HuH-7.5 (cell line): ENCODE results near the gene SDK2.

Experiments used
- DNase-seq: peaks from one replicate; pipeline ENCODE4 v3.0.0; 2011; ENCODE audit warnings: low spot score

SDK2 gene

GRCh38 chr17:73414171-73414955 lies 229.9 kb downstream of the SDK2 start:
- no peak for DNase-seq

GRCh38 chr17:73412914-73413313 lies 231.3 kb downstream of the SDK2 start:
- DNase-seq, result no peak

GRCh38 chr17:73411313-73411747 lies 232.9 kb downstream of the SDK2 start:
- no peak for DNase-seq

DNA sequence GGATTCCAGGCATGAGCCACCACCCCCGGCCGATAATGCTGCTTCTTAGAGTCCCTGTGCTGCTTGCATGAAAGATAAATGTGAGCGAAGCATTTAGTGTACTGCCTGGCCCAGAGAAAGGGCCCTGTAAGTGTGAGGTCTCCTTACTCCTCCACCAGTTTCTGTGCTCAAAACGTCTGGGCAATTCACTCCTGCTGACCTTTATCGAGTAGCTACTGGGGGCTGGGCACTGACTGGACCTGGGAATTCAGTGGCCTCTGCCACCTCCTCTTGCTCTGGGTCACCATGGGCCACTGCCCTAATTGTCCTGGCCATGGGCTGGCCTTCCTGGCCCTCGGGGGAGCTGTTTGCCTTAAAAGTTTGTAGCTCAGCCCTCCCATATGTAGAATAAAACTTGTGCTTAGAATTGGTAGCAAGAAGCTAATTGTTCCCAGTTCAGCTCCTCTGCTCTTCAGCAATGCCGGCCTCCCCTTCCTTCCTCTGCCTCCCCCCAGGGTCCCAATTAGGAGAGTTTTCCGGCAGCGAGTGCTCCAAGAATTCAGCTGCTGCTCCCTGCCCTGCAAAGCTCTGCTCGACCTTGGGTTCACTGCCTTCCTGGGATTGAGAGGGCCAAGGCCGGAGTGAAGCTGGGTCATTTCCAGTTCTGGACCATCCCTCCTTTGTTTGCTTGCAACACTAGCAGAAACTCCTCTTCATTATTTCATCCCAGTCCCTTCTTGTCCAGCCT lies 233.5 kb downstream of the SDK2 start:
- DNase-seq, result no peak

DNA sequence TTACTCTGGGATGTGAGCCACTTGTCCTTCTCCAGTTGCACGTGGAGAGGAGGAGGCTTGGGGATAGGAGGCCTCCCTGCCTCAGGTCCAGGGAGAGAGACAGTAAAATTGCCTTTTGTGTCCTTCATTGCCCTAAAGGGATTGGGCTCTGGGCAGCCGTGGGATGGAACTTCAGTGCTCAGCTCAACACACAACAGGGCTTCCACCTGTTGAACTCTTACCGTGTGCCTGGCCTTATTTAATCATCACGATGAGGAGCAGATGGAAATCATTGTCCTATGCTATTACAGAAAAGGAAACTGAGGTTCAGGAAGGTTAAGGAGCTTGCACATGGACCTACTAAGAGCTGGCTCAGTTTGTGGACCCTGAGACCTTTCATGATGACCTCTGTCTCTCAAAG lies 240.0 kb downstream of the SDK2 start:
- DNase-seq, result no peak

GRCh38 chr17:73402466-73402865 lies 241.8 kb downstream of the SDK2 start:
- no peak for DNase-seq

- no peak for DNase-seq
Measured at GRCh38 chr17:73401911-73402310, 242.3 kb downstream of the SDK2 start.

GRCh38 chr17:73400915-73401545 lies 243.2 kb downstream of the SDK2 start:
- DNase-seq, result no peak

DNA sequence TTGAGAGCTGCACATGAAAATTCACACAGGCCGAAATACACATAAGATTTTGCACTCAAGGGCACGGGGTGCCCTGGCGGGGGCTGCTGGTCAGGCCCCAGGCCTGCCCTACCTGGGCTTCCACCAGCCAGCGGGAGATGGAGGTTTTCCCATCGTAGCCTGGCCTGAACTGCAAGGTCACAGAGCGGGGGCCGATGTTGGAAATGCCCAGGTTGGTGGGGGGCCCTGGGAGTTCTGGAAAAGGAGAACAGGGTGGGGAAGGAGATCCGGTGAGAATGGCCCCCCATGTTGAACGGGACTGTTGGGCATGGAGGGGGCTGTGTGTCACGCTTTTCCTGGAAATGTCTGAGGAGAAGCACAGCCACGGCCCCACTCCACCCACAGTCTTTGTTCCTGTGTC lies 245.2 kb downstream of the SDK2 start:
- no peak for DNase-seq

GRCh38 chr17:73397856-73398540 lies 246.2 kb downstream of the SDK2 start:
- no peak for DNase-seq

- no peak for DNase-seq
Measured at GRCh38 chr17:73397278-73397826, 246.9 kb downstream of the SDK2 start.

DNA sequence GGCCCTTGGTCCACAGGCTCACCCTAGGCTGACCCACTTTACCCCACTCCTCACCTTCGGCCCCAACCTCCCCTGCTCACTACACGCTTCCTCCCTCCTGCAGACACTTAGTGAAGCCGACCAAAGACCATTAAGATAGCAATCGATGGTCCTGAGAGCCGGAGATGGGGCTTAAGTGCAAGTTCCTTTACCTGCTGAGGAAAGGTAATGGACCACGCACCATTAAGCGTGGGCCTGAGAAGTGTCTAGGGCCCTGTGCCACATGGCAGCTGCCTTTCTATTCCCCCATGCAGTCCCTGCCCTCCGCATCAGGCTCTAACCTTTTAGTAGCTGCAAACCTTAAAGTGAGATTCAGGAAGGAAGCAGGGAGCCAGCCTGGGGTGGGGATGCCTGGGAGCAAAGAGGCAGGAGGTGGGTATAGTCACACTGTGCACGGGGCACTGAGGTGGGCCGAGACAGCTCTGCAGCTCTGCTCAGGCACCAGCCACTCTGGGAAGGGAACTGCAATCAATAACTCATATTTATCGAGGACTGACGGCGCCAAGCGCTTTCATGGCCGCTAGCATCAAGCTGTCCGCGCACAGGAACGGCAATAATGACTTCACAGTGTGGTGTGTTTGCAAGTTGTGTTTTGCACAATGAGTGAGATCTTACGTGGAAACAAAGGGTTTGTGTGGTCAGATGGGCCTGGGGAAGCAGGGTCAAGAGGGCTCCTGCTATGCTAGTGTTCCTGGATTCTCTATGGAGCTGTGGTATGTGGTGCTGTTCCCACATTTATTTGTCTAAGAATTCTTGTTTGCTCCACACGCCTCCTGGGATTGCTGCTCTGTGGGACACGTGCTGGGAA lies 247.6 kb downstream of the SDK2 start:
- DNase-seq, result no peak

GRCh38 chr17:73394512-73395450 lies 249.5 kb downstream of the SDK2 start:
- no peak for DNase-seq

GRCh38 chr17:73393962-73394361 lies 250.3 kb downstream of the SDK2 start:
- no peak for DNase-seq

DNA sequence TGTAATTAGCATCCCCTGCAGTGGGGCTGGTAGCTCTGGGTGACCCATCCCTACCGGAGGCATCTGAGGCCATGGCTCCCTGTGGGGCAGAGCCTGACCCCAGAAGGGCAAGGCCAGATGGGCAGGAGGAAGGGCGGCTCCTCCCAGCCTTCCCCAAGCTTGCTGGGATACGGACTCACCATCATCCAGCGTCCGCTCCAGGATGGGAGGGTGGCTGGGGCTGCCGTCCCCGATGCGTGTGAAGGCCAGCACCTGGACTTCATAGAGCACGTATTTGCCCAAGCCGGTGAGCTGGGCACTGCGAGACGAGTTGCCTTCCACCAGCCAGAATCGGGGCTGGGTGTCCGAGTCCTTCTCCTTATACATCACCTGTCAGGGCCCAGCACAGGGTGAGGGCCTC lies 250.9 kb downstream of the SDK2 start:
- DNase-seq, result no peak

GRCh38 chr17:73391331-73392265 lies 252.6 kb downstream of the SDK2 start:
- DNase-seq, result no peak

DNA sequence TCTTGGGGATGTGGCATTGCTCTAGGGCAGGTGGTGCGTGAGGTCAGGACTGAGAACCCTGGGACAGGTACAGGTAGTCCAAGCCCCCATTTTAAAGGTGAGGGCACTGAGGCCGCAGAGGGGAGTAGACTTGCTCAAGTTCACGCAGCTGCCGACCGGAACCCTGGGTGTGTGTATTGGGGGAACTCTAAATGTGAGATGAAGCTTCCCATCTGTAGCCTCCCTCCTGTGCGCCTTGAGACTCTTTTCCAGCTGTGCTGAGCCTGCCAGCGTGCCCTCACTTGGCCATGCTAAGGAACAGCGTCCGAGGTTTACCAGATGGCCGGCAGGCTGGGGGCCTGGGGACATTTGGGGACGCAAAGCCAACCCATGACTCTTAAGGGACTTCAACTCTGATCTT lies 253.4 kb downstream of the SDK2 start:
- no peak for DNase-seq

DNA sequence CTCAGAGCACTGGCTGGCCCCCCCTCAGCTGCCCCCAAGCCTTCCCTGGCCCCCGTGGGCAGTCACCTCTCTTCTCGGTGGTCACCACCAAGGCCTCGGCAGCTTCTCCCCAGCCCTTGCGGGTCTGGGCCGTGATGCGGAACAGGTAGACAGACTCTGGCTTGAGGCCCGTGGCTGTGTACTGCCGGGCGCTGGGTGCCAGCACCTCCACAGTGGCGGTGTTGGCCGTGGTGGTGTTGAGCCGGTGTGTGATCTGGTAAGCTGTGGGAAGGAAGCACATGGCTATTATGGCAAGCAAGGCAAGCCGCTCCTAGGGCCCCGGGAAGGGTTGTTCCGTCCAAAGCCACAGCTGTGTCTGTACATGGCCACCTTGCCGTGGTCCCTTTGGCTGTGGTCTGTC lies 254.0 kb downstream of the SDK2 start:
- DNase-seq, result no peak

DNA sequence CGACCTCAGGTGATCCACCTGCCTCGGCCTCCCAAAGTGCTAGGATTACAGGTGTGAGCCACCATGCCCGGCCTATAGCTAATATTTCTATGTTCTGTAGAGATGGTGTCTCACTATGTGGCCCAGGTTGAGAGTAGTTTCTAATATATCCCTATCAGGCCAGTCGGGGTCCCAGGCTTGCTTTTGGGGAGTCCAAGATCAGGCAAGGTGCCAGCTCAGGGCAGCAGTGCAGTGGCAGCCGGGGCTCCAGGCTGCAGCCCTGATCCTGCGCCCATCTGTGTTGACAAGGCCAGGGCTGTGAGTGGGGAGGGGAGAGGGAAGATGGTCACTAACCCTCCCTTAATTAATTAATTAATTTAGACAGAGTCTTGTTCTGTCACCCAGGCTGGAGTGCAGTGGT lies 254.8 kb downstream of the SDK2 start:
- DNase-seq, result no peak
